Measurements from ENCODE around the gene PPAN. TPM values are rescaled to one million over a fixed set of nuclear protein-coding genes. Genes with fewer than 3 reads are reported as not detected.

The PPAN gene
- total RNA-seq, 2 donors from 2014 or later, result 12.7 to 23.2 TPM

- no peak for DNase-seq (ENCODE audit: low spot score)
- no peak for TF ChIP-seq CTCF (IDR thresholded peaks at IDR 0.05)
- no peaks in the 10 kb centered on the region for H3K27me3 ChIP-seq
- H3K4me1 ChIP-seq, result no peaks in the 10 kb centered on the region
- no peak overlapping the region for H3K4me3 ChIP-seq
- peaks cover 80% of the 10 kb centered on the region for H3K36me3 ChIP-seq
- H3K9me3 ChIP-seq, result no peaks in the 10 kb centered on the region
- no peak overlapping the region for H3K27ac ChIP-seq
These were observed 45.4 kb downstream of the PPAN start for GRCh38 chr19:10151521-10151920.

- H3K4me1 ChIP-seq, result no peaks in the 10 kb centered on the region
- no peaks in the 10 kb centered on the region for H3K27me3 ChIP-seq
- no peaks in the 10 kb centered on the region for H3K9me3 ChIP-seq
- H3K27ac ChIP-seq, result no peak overlapping the region
- no peak for TF ChIP-seq CTCF (IDR thresholded peaks at IDR 0.05)
- no peak overlapping the region for H3K4me3 ChIP-seq
- H3K36me3 ChIP-seq, result peaks cover 74% of the 10 kb centered on the region
- DNase-seq (ENCODE audit: low spot score), result no peak
These were observed 45.9 kb downstream of the PPAN start for GRCh38 chr19:10152100-10152499.

- DNase-seq (ENCODE audit: low spot score), result no peak
- H3K27me3 ChIP-seq, result no peaks in the 10 kb centered on the region
- no peaks in the 10 kb centered on the region for H3K9me3 ChIP-seq
- H3K27ac ChIP-seq, result no peak overlapping the region
- H3K4me3 ChIP-seq, result no peak overlapping the region
- H3K36me3 ChIP-seq, result peaks cover 74% of the 10 kb centered on the region
- no peak for TF ChIP-seq CTCF (IDR thresholded peaks at IDR 0.05)
- no peaks in the 10 kb centered on the region for H3K4me1 ChIP-seq
These were observed 49.7 kb downstream of the PPAN start for GRCh38 chr19:10155839-10156238.

- no peak for TF ChIP-seq CTCF (IDR thresholded peaks at IDR 0.05)
- no peak overlapping the region for H3K4me3 ChIP-seq
- H3K36me3 ChIP-seq, result peaks cover 81% of the 10 kb centered on the region
- no peaks in the 10 kb centered on the region for H3K4me1 ChIP-seq
- no peak overlapping the region for H3K27ac ChIP-seq
- H3K9me3 ChIP-seq, result no peaks in the 10 kb centered on the region
- no peaks in the 10 kb centered on the region for H3K27me3 ChIP-seq
- no peak for DNase-seq (ENCODE audit: low spot score)
These were observed 51.9 kb downstream of the PPAN start for GRCh38 chr19:10158071-10158470.

- H3K27me3 ChIP-seq, result no peaks in the 10 kb centered on the region
- peaks cover 82% of the 10 kb centered on the region for H3K36me3 ChIP-seq
- no peaks in the 10 kb centered on the region for H3K9me3 ChIP-seq
- H3K4me3 ChIP-seq, result no peak overlapping the region
- DNase-seq (ENCODE audit: low spot score), result no peak
- no peak for TF ChIP-seq CTCF (IDR thresholded peaks at IDR 0.05)
- H3K4me1 ChIP-seq, result no peaks in the 10 kb centered on the region
- H3K27ac ChIP-seq, result no peak overlapping the region
These were observed 52.3 kb downstream of the PPAN start for GRCh38 chr19:10158485-10158884.

GRCh38 chr19:10159610-10160009, 53.4 kb downstream of the PPAN start:
- Histone ChIP-seq H3K9me3 (no peaks in the 10 kb centered on the region), H3K4me1 (no peaks in the 10 kb centered on the region), H3K27ac (no peak overlapping the region), H3K4me3 (no peak overlapping the region), H3K36me3 (peaks cover 73% of the 10 kb centered on the region), H3K27me3 (no peaks in the 10 kb centered on the region)
- DNase-seq (ENCODE audit: low spot score), result no peak
- no peak for TF ChIP-seq CTCF (IDR thresholded peaks at IDR 0.05)
